ENCODE measurements around the gene APOL1. TPM values are rescaled to one million over a fixed set of nuclear protein-coding genes. Genes with fewer than 3 reads are reported as not detected.
"Not testable (repeated sequence)": the region's sequence is repeated elsewhere in the genome, so short reads cannot be mapped to it uniquely, and the experiment has no call there.

APOL1 gene
- total RNA-seq, 1 donor from 2014 or later, result 2.5 TPM

GRCh38 chr22:36249160-36249559 is 3.8 kb upstream of the APOL1 start:
- H3K27ac Mint-ChIP-seq (ENCODE audit: unreplicated experiment), result no peak overlapping the region
- H3K4me1 Mint-ChIP-seq (ENCODE audit: unreplicated experiment), result peaks cover 6% of the 10 kb centered on the region
- peaks cover 13% of the 10 kb centered on the region for H3K9me3 Mint-ChIP-seq (ENCODE audit: unreplicated experiment)
- H3K27me3 Mint-ChIP-seq (ENCODE audit: unreplicated experiment), result peaks cover 9% of the 10 kb centered on the region
- no peak overlapping the region for H3K4me3 Mint-ChIP-seq (ENCODE audit: unreplicated experiment)
- TF ChIP-seq, protein P1, sequence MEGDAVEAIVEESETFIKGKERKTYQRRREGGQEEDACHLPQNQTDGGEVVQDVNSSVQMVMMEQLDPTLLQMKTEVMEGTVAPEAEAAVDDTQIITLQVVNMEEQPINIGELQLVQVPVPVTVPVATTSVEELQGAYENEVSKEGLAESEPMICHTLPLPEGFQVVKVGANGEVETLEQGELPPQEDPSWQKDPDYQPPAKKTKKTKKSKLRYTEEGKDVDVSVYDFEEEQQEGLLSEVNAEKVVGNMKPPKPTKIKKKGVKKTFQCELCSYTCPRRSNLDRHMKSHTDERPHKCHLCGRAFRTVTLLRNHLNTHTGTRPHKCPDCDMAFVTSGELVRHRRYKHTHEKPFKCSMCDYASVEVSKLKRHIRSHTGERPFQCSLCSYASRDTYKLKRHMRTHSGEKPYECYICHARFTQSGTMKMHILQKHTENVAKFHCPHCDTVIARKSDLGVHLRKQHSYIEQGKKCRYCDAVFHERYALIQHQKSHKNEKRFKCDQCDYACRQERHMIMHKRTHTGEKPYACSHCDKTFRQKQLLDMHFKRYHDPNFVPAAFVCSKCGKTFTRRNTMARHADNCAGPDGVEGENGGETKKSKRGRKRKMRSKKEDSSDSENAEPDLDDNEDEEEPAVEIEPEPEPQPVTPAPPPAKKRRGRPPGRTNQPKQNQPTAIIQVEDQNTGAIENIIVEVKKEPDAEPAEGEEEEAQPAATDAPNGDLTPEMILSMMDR (IDR thresholded peaks at IDR 0.05; ENCODE audit: unreplicated experiment), result no peak
- peaks cover 4% of the 10 kb centered on the region for H3K36me3 Mint-ChIP-seq (ENCODE audit: low read depth, unreplicated experiment)
- no peak for DNase-seq (ENCODE audit: low spot score)

- not testable (repeated sequence) for H3K4me3 Mint-ChIP-seq (ENCODE audit: unreplicated experiment); H3K36me3 Mint-ChIP-seq (ENCODE audit: low read depth, unreplicated experiment); DNase-seq (ENCODE audit: low spot score); H3K27me3 Mint-ChIP-seq (ENCODE audit: unreplicated experiment); H3K27ac Mint-ChIP-seq (ENCODE audit: unreplicated experiment)
- Mint-ChIP-seq H3K4me1 (ENCODE audit: unreplicated experiment) (peaks cover 10% of the 10 kb centered on the region), H3K9me3 (ENCODE audit: unreplicated experiment) (peaks cover 13% of the 10 kb centered on the region)
Measured at GRCh38 chr22:36250292-36250960, 2.5 kb upstream of the APOL1 start.

GRCh38 chr22:36251979-36252608 is 839 bp upstream of the APOL1 start:
- H3K27ac Mint-ChIP-seq (ENCODE audit: unreplicated experiment); DNase-seq (ENCODE audit: low spot score); H3K36me3 Mint-ChIP-seq (ENCODE audit: low read depth, unreplicated experiment); H3K4me3 Mint-ChIP-seq (ENCODE audit: unreplicated experiment); H3K27me3 Mint-ChIP-seq (ENCODE audit: unreplicated experiment): not testable (repeated sequence)
- Mint-ChIP-seq H3K4me1 (ENCODE audit: unreplicated experiment) (peaks cover 25% of the 10 kb centered on the region), H3K9me3 (ENCODE audit: unreplicated experiment) (peaks cover 13% of the 10 kb centered on the region)

GRCh38 chr22:36253523-36254490 is 874 bp downstream of the APOL1 start:
- H3K27me3 Mint-ChIP-seq (ENCODE audit: unreplicated experiment), result peaks cover 12% of the 10 kb centered on the region
- H3K36me3 Mint-ChIP-seq (ENCODE audit: low read depth, unreplicated experiment), result peaks cover 9% of the 10 kb centered on the region
- peak overlapping the region; percentile 49 for H3K4me3 Mint-ChIP-seq (ENCODE audit: unreplicated experiment)
- H3K4me1 Mint-ChIP-seq (ENCODE audit: unreplicated experiment), result peaks cover 40% of the 10 kb centered on the region
- peak overlapping the region; percentile 71 for H3K27ac Mint-ChIP-seq (ENCODE audit: unreplicated experiment)
- no peak for DNase-seq (ENCODE audit: low spot score)
- no peaks in the 10 kb centered on the region for H3K9me3 Mint-ChIP-seq (ENCODE audit: unreplicated experiment)
- TF ChIP-seq, protein P1 (IDR thresholded peaks at IDR 0.05; ENCODE audit: unreplicated experiment), result no peak

DNA sequence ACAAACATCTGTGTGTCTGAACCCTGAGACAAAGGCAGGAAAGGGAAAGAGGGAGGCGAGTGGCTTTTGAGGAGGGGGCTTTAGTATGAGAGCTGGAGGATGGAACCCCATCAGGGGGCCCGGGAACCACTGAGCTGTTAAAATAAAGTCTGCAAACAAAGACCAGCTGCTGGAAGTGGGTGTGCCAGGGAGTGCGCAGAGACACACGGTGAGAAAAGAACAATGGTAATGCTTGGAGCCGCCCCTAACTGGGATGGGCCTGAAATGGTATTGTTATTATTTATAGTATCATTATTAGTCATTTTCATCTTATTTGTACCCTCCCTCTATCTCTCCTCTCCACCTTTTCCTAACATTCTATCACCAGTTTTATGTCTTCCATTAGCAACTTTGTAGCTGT is 2.6 kb downstream of the APOL1 start:
- peaks cover 57% of the 10 kb centered on the region for H3K4me1 Mint-ChIP-seq (ENCODE audit: unreplicated experiment)

DNA sequence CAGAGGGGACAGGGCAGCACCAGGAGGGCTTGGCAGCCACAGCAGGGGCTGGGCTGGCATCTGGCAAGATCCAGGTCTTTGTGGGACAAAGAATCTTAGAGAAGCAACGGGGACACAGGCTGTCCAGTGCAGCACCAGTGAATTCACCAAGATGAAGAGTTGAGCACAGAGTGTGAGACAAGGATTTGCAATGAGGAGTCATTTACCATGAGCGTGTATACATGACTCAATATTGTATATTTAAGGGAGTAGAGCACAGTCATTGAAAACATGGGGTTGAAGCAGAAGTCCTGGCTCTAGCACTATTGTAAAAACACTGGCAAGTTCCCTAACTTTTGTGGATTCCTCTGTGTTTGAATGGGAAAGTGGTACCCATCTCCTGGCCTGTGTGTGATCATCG is 3.5 kb downstream of the APOL1 start:
- H3K4me3 Mint-ChIP-seq (ENCODE audit: unreplicated experiment), result peak overlapping the region; percentile 53
- peaks cover 9% of the 10 kb centered on the region for H3K36me3 Mint-ChIP-seq (ENCODE audit: low read depth, unreplicated experiment)
- H3K27ac Mint-ChIP-seq (ENCODE audit: unreplicated experiment), result peak overlapping the region; percentile 84
- peaks cover 13% of the 10 kb centered on the region for H3K27me3 Mint-ChIP-seq (ENCODE audit: unreplicated experiment)
- no peaks in the 10 kb centered on the region for H3K9me3 Mint-ChIP-seq (ENCODE audit: unreplicated experiment)
- TF ChIP-seq, protein P1 (IDR thresholded peaks at IDR 0.05; ENCODE audit: unreplicated experiment), result no peak
- DNase-seq (ENCODE audit: low spot score), result no peak
- peaks cover 66% of the 10 kb centered on the region for H3K4me1 Mint-ChIP-seq (ENCODE audit: unreplicated experiment)

More for the DNA sequence above, 2.6 kb downstream of the APOL1 start:
- not testable (repeated sequence) for DNase-seq (ENCODE audit: low spot score); H3K9me3 Mint-ChIP-seq (ENCODE audit: unreplicated experiment); H3K36me3 Mint-ChIP-seq (ENCODE audit: low read depth, unreplicated experiment)
- peak overlapping the region; percentile 82 for H3K27ac Mint-ChIP-seq (ENCODE audit: unreplicated experiment)
- H3K4me3 Mint-ChIP-seq (ENCODE audit: unreplicated experiment), result peak overlapping the region; percentile 2
- peaks cover 14% of the 10 kb centered on the region for H3K27me3 Mint-ChIP-seq (ENCODE audit: unreplicated experiment)
